Natural killer cell (primary cell): ENCODE results near the gene MAFB. TPM values are rescaled to one million over a fixed set of nuclear protein-coding genes. Genes with fewer than 3 reads are reported as not detected.
A peak's percentile ranks its signal among the peaks of the same experiment; 100 is the strongest.

Experiments
- ATAC-seq, 3 donors: fragments of 150-1000 bp in 2 of 3; fragments of 200-7000 bp in 1 of 3; cut with Tn5 transposase; 1 replicate in 1 of 3; 2 replicates in 2 of 3; pipeline ENCODE4 v1.10.0; 2021; ENCODE audit warnings: mild to moderate bottlenecking in 2 of 3, moderate library complexity in 2 of 3
- DNase-seq, 2 donors: peaks; one replicate each; pipeline versions ENCODE4 v3.0.0 to v3.0.0-alpha.2; 2013 to 2021; ENCODE audit warnings: mixed read lengths in 1 of 2
- H3K27ac ChIP-seq: one replicate; pipeline ENCODE4 v1.5.1; 2013; ENCODE audit warnings: mild to moderate bottlenecking, low read length
- H3K27me3 ChIP-seq: one replicate; pipeline ENCODE4 v1.6.1; 2013; ENCODE audit warnings: low read length; ENCODE audit not compliant: control insufficient read depth, insufficient read depth
- H3K36me3 ChIP-seq: one replicate; pipeline ENCODE4 v1.6.1; 2013; ENCODE audit warnings: low read length; ENCODE audit not compliant: control insufficient read depth, insufficient read depth
- H3K4me1 ChIP-seq: one replicate; pipeline ENCODE4 v1.6.1; 2013; ENCODE audit warnings: low read length; ENCODE audit not compliant: control insufficient read depth, insufficient read depth
- H3K4me3 ChIP-seq: one replicate; pipeline ENCODE4 v1.5.1; 2013; ENCODE audit warnings: low read length
- H3K9me3 ChIP-seq: one replicate; pipeline ENCODE4 v1.6.1; 2013; ENCODE audit warnings: low read length; ENCODE audit not compliant: control insufficient read depth, insufficient read depth
- H3K27ac Mint-ChIP-seq, 2 donors: one replicate each; pipeline ENCODE4 v1.8.0; 2022; ENCODE audit warnings: mild to moderate bottlenecking in 2 of 2, mixed read lengths in 2 of 2, moderate library complexity in 1 of 2
- H3K27me3 Mint-ChIP-seq, 2 donors: one replicate each; pipeline ENCODE4 v1.8.0; 2022; ENCODE audit warnings: low read depth in 2 of 2, mixed read lengths in 2 of 2
- H3K36me3 Mint-ChIP-seq: one replicate; pipeline ENCODE4 v1.8.0; 2022; ENCODE audit warnings: mixed read lengths
- H3K4me1 Mint-ChIP-seq, 2 donors: one replicate each; pipeline ENCODE4 v1.8.0; 2022; ENCODE audit warnings: mixed read lengths in 2 of 2
- H3K4me3 Mint-ChIP-seq: one replicate; pipeline ENCODE4 v1.8.0; 2022; ENCODE audit warnings: mild to moderate bottlenecking, moderate library complexity, mixed read lengths
- H3K9me3 Mint-ChIP-seq, 2 donors: one replicate each; pipeline ENCODE4 v1.8.0; 2022; ENCODE audit warnings: mixed read lengths in 2 of 2
- CTCF ChIP-seq: fragments of 200-600 bp; IDR thresholded peaks from one replicate; pipeline ENCODE4 v1.8.0; 2022; ENCODE audit warnings: antibody characterized with exemption
- WGBS: methylation state at CpG from one replicate; pipeline ENCODE4 v1.1.7; 2013; ENCODE audit warnings: missing lambda C conversion rate; ENCODE audit not compliant: insufficient coverage; 5-methylcytosine and 5-hydroxymethylcytosine counted together
- intact Hi-C: fragments of 100-400 bp; cut with micrococcal nuclease; formaldehyde crosslinking; loops from one replicate; pipeline ENCODE4 v1.14.2; 2022
- total RNA-seq, 4 donors: library from RNA; stranded (reverse); fragments of 120-200 nt in 1 of 4; gene quantifications; one replicate each; pipeline versions ENCODE4 v1.2.3 to v1.2.4, GENCODE V29; 2013 to 2022

MAFB gene
- total RNA-seq, 3 donors from 2014 or later (not counting 1 experiment from before 2014, with no cell fraction given) = 10.3 to 38.9 (median 19.7) TPM

- TF ChIP-seq CTCF = no peak
- H3K9me3 ChIP-seq = no peaks in the 10 kb centered on the region
- no peak overlapping the region for H3K4me3 ChIP-seq
- peak overlapping the region in 1 of 2 donors; percentile 49 for H3K27ac Mint-ChIP-seq
- ATAC-seq (no peak), DNase-seq (no peak)
- peaks cover 46 to 74% of the 10 kb centered on the region in 2 donors for H3K27me3 Mint-ChIP-seq
- peak overlapping the region; percentile 21 for H3K4me3 Mint-ChIP-seq
- H3K36me3 ChIP-seq = no peaks in the 10 kb centered on the region
- 16% methylated on average over 30 of the region's 30 CpGs for WGBS
- no peaks in the 10 kb centered on the region for H3K36me3 Mint-ChIP-seq
- no peaks in the 10 kb centered on the region for H3K4me1 ChIP-seq
- H3K27ac ChIP-seq = no peak overlapping the region
- peaks cover 35% of the 10 kb centered on the region for H3K27me3 ChIP-seq
- no peaks in the 10 kb centered on the region for H3K9me3 Mint-ChIP-seq
- intact Hi-C loops = no loop called here
- H3K4me1 Mint-ChIP-seq = peaks cover 0 to 15% of the 10 kb centered on the region in 2 donors
Measured at GRCh38 chr20:40682104-40682981, 6.7 kb downstream of the MAFB start.

GRCh38 chr20:40681684-40682083, 7.4 kb downstream of the MAFB start:
- Histone ChIP-seq H3K4me1 (no peaks in the 10 kb centered on the region), H3K36me3 (no peaks in the 10 kb centered on the region), H3K27ac (no peak overlapping the region), H3K9me3 (no peaks in the 10 kb centered on the region), H3K27me3 (peaks cover 30% of the 10 kb centered on the region), H3K4me3 (no peak overlapping the region)
- Mint-ChIP-seq H3K36me3 (no peaks in the 10 kb centered on the region), H3K4me3 (no peak overlapping the region), H3K27me3 (peaks cover 48 to 75% of the 10 kb centered on the region in 2 donors), H3K4me1 (peaks cover 0 to 14% of the 10 kb centered on the region in 2 donors), H3K27ac (no peak overlapping the region), H3K9me3 (no peaks in the 10 kb centered on the region)
- intact Hi-C loops = no loop called here
- no peak for ATAC-seq
- DNase-seq = no peak
- no peak for TF ChIP-seq CTCF
- WGBS = 74% methylated on average over 13 of the region's 13 CpGs

- Histone ChIP-seq H3K4me1 (no peaks in the 10 kb centered on the region), H3K9me3 (no peaks in the 10 kb centered on the region), H3K36me3 (no peaks in the 10 kb centered on the region), H3K4me3 (no peak overlapping the region), H3K27ac (no peak overlapping the region), H3K27me3 (peaks cover 25% of the 10 kb centered on the region)
- Mint-ChIP-seq H3K4me1 (peaks cover 0 to 14% of the 10 kb centered on the region in 2 donors), H3K27ac (no peak overlapping the region), H3K27me3 (peaks cover 49 to 81% of the 10 kb centered on the region in 2 donors), H3K36me3 (no peaks in the 10 kb centered on the region), H3K9me3 (no peaks in the 10 kb centered on the region), H3K4me3 (no peak overlapping the region)
- intact Hi-C loops = no loop called here
- WGBS = no CpG with 5 or more reads among the region's 1 CpG
- DNase-seq = no peak
- no peak for ATAC-seq
- no peak for TF ChIP-seq CTCF
Measured at GRCh38 chr20:40681165-40681564, 7.9 kb downstream of the MAFB start.
